Loucy (cell line): Measurements from ENCODE around the gene KY.

Experiments used
- H2AFZ ChIP-seq: fragments of 200-600 bp; sonication (generic); 2 replicates; pipeline ENCODE4 v1.6.0; 2016; ENCODE audit warnings: antibody characterized with exemption, mild to moderate bottlenecking, low read length, moderate library complexity
- H3F3A ChIP-seq: fragments of 200-600 bp; 2 replicates; pipeline ENCODE4 v1.6.0; 2016; ENCODE audit warnings: antibody characterized with exemption, low read depth, mild to moderate bottlenecking
- H3K27me3 ChIP-seq: fragments of 200-600 bp; sonication (generic); 2 replicates; pipeline ENCODE4 v1.6.1; 2014; ENCODE audit warnings: low read length, mild to moderate bottlenecking; ENCODE audit not compliant: insufficient read depth, poor library complexity, severe bottlenecking
- H3K36me3 ChIP-seq: fragments of 200-600 bp; sonication (generic); 2 replicates; pipeline ENCODE4 v1.6.1; 2016; ENCODE audit warnings: low read length; ENCODE audit not compliant: insufficient read depth
- H3K4me1 ChIP-seq: fragments of 200-600 bp; sonication (generic); 2 replicates; pipeline ENCODE4 v1.5.1; 2014; ENCODE audit warnings: low read length, mild to moderate bottlenecking; ENCODE audit not compliant: insufficient read depth, poor library complexity, severe bottlenecking
- H3K4me2 ChIP-seq: fragments of 200-600 bp; sonication (generic); 2 replicates; pipeline ENCODE4 v1.6.0; 2014; ENCODE audit warnings: antibody characterized with exemption, low read length, low read depth, mild to moderate bottlenecking; ENCODE audit not compliant: poor library complexity, severe bottlenecking
- H3K4me3 ChIP-seq: fragments of 200-600 bp; sonication (generic); 2 replicates; pipeline ENCODE4 v1.5.1; 2014; ENCODE audit warnings: low read length, mild to moderate bottlenecking, mixed read lengths; ENCODE audit not compliant: poor library complexity, severe bottlenecking
- H3K79me2 ChIP-seq: fragments of 200-600 bp; sonication (generic); 2 replicates; pipeline ENCODE4 v1.6.1; 2014; ENCODE audit warnings: low read length; ENCODE audit not compliant: insufficient read depth
- H3K9ac ChIP-seq: fragments of 200-600 bp; sonication (generic); 2 replicates; pipeline ENCODE4 v1.6.0; 2014; ENCODE audit warnings: mild to moderate bottlenecking, low read depth, low read length, moderate library complexity; ENCODE audit not compliant: poor library complexity, severe bottlenecking
- H3K9me2 ChIP-seq: fragments of 200-600 bp; sonication (generic); replicated peaks from 2 replicates; pipeline ENCODE4 v1.6.1; 2016; ENCODE audit warnings: low read depth, low read length, mixed read lengths
- H3K9me3 ChIP-seq: fragments of 200-600 bp; sonication (generic); 2 replicates; pipeline ENCODE4 v1.6.1; 2014; ENCODE audit warnings: mild to moderate bottlenecking, antibody characterized with exemption, low read length, low read depth; ENCODE audit not compliant: insufficient read depth
- H4K20me1 ChIP-seq: fragments of 200-600 bp; sonication (generic); 2 replicates; pipeline ENCODE4 v1.6.0; 2014; ENCODE audit warnings: antibody characterized with exemption, low read length, mild to moderate bottlenecking; ENCODE audit not compliant: insufficient read depth, poor library complexity, severe bottlenecking
- EZH2phosphoT487 ChIP-seq: fragments of 200-600 bp; IDR thresholded peaks from 2 replicates; pipeline ENCODE4 v1.6.1; 2018; ENCODE audit warnings: antibody characterized with exemption, mild to moderate bottlenecking, moderate library complexity, borderline replicate concordance
- TF ChIP-seq, protein P1 (sequence below): fragments of 200-600 bp; sonication (generic); conservative IDR thresholded peaks from 2 replicates; pipeline ENCODE4 v1.5.1; 2014; ENCODE audit warnings: mild to moderate bottlenecking, antibody characterized with exemption, low read length

KY gene

GRCh38 chr3:134590766-134591165 lies 60.1 kb downstream of the KY start:
- TF ChIP-seq, protein P1, sequence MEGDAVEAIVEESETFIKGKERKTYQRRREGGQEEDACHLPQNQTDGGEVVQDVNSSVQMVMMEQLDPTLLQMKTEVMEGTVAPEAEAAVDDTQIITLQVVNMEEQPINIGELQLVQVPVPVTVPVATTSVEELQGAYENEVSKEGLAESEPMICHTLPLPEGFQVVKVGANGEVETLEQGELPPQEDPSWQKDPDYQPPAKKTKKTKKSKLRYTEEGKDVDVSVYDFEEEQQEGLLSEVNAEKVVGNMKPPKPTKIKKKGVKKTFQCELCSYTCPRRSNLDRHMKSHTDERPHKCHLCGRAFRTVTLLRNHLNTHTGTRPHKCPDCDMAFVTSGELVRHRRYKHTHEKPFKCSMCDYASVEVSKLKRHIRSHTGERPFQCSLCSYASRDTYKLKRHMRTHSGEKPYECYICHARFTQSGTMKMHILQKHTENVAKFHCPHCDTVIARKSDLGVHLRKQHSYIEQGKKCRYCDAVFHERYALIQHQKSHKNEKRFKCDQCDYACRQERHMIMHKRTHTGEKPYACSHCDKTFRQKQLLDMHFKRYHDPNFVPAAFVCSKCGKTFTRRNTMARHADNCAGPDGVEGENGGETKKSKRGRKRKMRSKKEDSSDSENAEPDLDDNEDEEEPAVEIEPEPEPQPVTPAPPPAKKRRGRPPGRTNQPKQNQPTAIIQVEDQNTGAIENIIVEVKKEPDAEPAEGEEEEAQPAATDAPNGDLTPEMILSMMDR: no peak
- TF ChIP-seq EZH2phosphoT487: no peak
- H4K20me1 ChIP-seq: no peaks in the 10 kb centered on the region
- no peaks in the 10 kb centered on the region for H3K4me1 ChIP-seq
- no peak overlapping the region for H3K4me3 ChIP-seq
- H3K4me2 ChIP-seq: no peak overlapping the region
- H3K9ac ChIP-seq: no peak overlapping the region
- no peak overlapping the region for H2AFZ ChIP-seq
- H3K36me3 ChIP-seq: no peaks in the 10 kb centered on the region
- H3K9me3 ChIP-seq: no peaks in the 10 kb centered on the region
- no peaks in the 10 kb centered on the region for H3K27me3 ChIP-seq
- H3K9me2 ChIP-seq: no peaks in the 10 kb centered on the region
- no peaks in the 10 kb centered on the region for H3F3A ChIP-seq
- no peaks in the 10 kb centered on the region for H3K79me2 ChIP-seq

DNA sequence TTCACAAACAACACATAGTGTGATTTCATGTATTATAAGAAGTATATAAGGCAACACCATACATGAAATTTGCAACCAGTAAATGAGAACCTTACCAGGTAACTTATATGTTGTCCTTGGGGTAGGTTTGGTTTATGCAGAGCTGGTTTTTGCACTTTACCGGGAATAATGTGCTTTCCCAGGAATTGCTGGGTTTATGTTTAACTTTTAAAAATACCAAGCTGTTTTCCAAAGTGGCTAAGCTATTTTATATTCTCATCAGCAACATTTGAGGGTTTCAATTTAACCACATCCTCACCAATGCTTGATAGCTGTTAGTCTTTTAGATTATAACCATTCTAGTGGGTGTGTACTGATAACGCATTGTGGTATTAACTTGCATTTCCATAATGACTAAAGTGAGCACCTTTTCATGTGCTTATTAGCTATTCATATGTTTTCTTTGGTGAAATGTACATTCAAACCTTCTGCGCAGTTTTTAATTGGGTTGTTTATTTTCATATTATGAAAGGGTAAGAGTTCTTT lies 71.6 kb downstream of the KY start:
- Histone ChIP-seq H3K9me3 (no peaks in the 10 kb centered on the region), H3K4me1 (no peaks in the 10 kb centered on the region), H3K79me2 (no peaks in the 10 kb centered on the region), H3K4me3 (no peak overlapping the region), H2AFZ (no peak overlapping the region), H3F3A (no peaks in the 10 kb centered on the region), H3K9ac (no peak overlapping the region), H3K4me2 (no peak overlapping the region), H3K27me3 (no peaks in the 10 kb centered on the region), H3K36me3 (no peaks in the 10 kb centered on the region), H4K20me1 (no peaks in the 10 kb centered on the region), H3K9me2 (no peaks in the 10 kb centered on the region)
- no peak for TF ChIP-seq EZH2phosphoT487
- TF ChIP-seq, protein P1: no peak

DNA sequence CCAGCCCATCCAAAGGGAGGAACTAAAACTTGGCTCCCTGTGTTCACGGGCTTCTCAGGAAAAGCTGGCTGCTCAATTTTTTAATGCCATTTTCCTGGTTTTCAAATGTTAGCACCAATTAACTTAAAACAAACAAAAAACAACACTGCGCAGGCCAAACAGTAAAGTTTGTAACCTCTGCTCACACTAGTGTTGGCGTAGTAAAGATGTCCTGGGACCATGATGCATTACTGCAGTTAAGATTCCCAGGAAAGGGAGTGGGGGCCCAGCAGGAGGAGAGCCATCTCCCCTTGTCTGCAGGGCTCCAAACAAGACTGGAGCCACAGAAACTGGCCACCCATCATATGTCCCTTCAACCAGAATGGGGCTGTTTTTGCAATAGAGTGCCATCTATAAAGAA lies 74.0 kb downstream of the KY start:
- no peaks in the 10 kb centered on the region for H3K9me3 ChIP-seq
- no peaks in the 10 kb centered on the region for H3K79me2 ChIP-seq
- no peaks in the 10 kb centered on the region for H3F3A ChIP-seq
- H3K4me3 ChIP-seq: no peak overlapping the region
- H2AFZ ChIP-seq: no peak overlapping the region
- no peaks in the 10 kb centered on the region for H3K27me3 ChIP-seq
- no peak overlapping the region for H3K9ac ChIP-seq
- H3K9me2 ChIP-seq: no peaks in the 10 kb centered on the region
- H3K4me2 ChIP-seq: no peak overlapping the region
- H4K20me1 ChIP-seq: no peaks in the 10 kb centered on the region
- H3K4me1 ChIP-seq: no peaks in the 10 kb centered on the region
- no peaks in the 10 kb centered on the region for H3K36me3 ChIP-seq
- TF ChIP-seq, protein P1: no peak
- TF ChIP-seq EZH2phosphoT487: no peak
